ENCODE data around the gene CTNNA3. TPM values are rescaled to one million over a fixed set of nuclear protein-coding genes. Genes with fewer than 3 reads are reported as not detected.

CTNNA3 gene
- total and polyA plus RNA-seq, 10 donors: 0.03 to 2.4 (median 0.76) TPM; not detected in 1

DNA sequence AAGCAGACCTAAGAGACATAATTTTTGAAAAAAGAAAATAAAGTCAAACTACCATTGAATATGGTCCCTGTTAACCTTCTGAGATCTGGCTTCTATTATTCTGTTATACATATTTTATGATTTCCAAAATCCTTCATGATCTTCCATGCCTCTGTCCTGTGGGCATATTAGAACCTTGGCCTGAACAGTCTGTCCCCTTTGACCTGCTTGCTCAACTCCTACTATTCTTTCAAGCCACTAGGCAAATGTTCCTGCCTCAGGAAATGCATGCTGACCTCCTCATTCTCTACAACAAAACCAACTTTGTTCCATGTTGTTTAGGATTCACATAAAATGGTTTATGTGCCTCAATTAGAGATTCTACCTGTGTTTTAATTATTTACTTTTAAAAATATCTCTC is 1315.0 kb downstream of the CTNNA3 start:
- Histone ChIP-seq H3K9me3 (peaks cover 0 to 13% (median 0%) of the 10 kb centered on the region in 8 donors), H3K4me1 (no peaks in the 10 kb centered on the region), H3K27ac (no peak overlapping the region), H3K27me3 (replicated peaks in 1 of 7) (no peaks in the 10 kb centered on the region), H3K36me3 (no peaks in the 10 kb centered on the region), H3K4me3 (no peak overlapping the region)
- intact Hi-C loops (cut with DNase I; ENCODE audit: low total_unique reads): no loop called here
- DNase-seq: no peak
- TF ChIP-seq POLR2A (IDR thresholded peaks at IDR 0.05): no peak
- TF ChIP-seq POLR2AphosphoS5 (IDR thresholded peaks at IDR 0.05): no peak
- TF ChIP-seq, protein P1, sequence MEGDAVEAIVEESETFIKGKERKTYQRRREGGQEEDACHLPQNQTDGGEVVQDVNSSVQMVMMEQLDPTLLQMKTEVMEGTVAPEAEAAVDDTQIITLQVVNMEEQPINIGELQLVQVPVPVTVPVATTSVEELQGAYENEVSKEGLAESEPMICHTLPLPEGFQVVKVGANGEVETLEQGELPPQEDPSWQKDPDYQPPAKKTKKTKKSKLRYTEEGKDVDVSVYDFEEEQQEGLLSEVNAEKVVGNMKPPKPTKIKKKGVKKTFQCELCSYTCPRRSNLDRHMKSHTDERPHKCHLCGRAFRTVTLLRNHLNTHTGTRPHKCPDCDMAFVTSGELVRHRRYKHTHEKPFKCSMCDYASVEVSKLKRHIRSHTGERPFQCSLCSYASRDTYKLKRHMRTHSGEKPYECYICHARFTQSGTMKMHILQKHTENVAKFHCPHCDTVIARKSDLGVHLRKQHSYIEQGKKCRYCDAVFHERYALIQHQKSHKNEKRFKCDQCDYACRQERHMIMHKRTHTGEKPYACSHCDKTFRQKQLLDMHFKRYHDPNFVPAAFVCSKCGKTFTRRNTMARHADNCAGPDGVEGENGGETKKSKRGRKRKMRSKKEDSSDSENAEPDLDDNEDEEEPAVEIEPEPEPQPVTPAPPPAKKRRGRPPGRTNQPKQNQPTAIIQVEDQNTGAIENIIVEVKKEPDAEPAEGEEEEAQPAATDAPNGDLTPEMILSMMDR (IDR thresholded peaks at IDR 0.05 in 8 of 11, conservative IDR thresholded peaks at IDR 0.05 in 3 of 11): no peak

GRCh38 chr10:66378117-66378876 is 1317.7 kb downstream of the CTNNA3 start:
- no peak for TF ChIP-seq POLR2AphosphoS5 (IDR thresholded peaks at IDR 0.05)
- no peak for TF ChIP-seq POLR2A (IDR thresholded peaks at IDR 0.05)
- TF ChIP-seq, protein P1 (IDR thresholded peaks at IDR 0.05 in 8 of 11, conservative IDR thresholded peaks at IDR 0.05 in 3 of 11): no peak
- Histone ChIP-seq H3K27ac (no peak overlapping the region), H3K9me3 (peaks cover 0 to 12% (median 0%) of the 10 kb centered on the region in 8 donors), H3K4me3 (no peak overlapping the region), H3K27me3 (replicated peaks in 1 of 7) (no peaks in the 10 kb centered on the region), H3K4me1 (no peaks in the 10 kb centered on the region), H3K36me3 (no peaks in the 10 kb centered on the region)
- 51 to 78% (median 54%) methylated on average over 3 of the region's 3 CpGs for WGBS, 5 donors
- DNase-seq: no peak
- intact Hi-C loops (cut with DNase I; ENCODE audit: low total_unique reads): no loop called here

DNA sequence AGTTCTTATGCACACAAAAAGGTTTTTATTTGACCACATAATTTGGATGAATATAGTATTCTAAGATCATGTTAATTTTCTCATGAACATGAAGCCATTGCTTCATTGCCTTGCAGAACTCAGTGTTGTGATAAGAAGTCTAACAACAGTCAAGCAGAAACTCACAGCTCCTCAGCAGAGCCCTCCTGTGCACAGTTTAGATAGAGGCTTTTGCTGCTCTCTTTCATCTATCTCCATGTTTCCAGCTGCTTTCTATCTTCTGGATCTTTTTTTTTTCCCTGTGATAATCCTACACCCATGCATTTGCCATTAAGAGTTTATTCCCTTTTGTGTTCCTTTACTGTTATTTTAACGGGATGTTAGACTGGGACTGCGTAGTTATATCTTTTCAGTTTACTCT is 1327.8 kb downstream of the CTNNA3 start:
- no peak for DNase-seq
- 86 to 93% (median 89%) methylated on average over 2 of the region's 2 CpGs for WGBS, 5 donors

DNA sequence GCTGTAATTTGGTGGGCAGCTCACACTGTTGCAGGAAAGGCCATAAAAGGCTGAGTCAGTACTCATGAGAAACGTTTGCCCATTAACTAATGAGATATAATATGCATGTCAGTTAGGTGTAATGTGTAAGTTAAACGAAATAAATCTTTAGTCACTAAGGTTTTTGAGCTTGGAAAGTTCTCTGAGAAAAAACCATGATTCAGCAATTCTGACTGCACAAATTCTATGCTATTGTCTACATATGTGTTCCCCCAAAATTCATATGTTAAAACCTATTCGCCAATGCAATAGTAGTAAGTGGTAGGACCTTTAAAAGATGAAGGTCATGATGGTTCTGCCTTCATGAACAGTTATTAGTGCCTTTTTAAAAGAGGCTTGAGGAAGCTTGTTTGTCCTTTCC is 1329.8 kb downstream of the CTNNA3 start:
- no peaks in the 10 kb centered on the region for H3K27me3 ChIP-seq (replicated peaks in 1 of 7)
- TF ChIP-seq POLR2AphosphoS5 (IDR thresholded peaks at IDR 0.05) (no peak), POLR2A (IDR thresholded peaks at IDR 0.05) (no peak)
- TF ChIP-seq, protein P1 (IDR thresholded peaks at IDR 0.05 in 8 of 11, conservative IDR thresholded peaks at IDR 0.05 in 3 of 11): no peak
- H3K9me3 ChIP-seq: peaks cover 0 to 19% (median 4%) of the 10 kb centered on the region in 8 donors
- DNase-seq: no peak
- H3K4me3 ChIP-seq: no peak overlapping the region
- intact Hi-C loops (cut with DNase I; ENCODE audit: low total_unique reads): no loop called here
- H3K36me3 ChIP-seq: no peaks in the 10 kb centered on the region
- WGBS, 5 donors: 40 to 57% (median 49%) methylated on average over 3 of the region's 3 CpGs
- no peak overlapping the region for H3K27ac ChIP-seq
- no peaks in the 10 kb centered on the region for H3K4me1 ChIP-seq

More for the DNA sequence above, 1327.8 kb downstream of the CTNNA3 start:
- Histone ChIP-seq H3K4me1 (no peaks in the 10 kb centered on the region), H3K27ac (no peak overlapping the region), H3K9me3 (peaks cover 0 to 16% (median 4%) of the 10 kb centered on the region in 8 donors), H3K36me3 (no peaks in the 10 kb centered on the region), H3K27me3 (replicated peaks in 1 of 7) (no peaks in the 10 kb centered on the region), H3K4me3 (no peak overlapping the region)
- intact Hi-C loops (cut with DNase I; ENCODE audit: low total_unique reads): no loop called here
- TF ChIP-seq POLR2AphosphoS5 (IDR thresholded peaks at IDR 0.05) (no peak), POLR2A (IDR thresholded peaks at IDR 0.05) (no peak)
- TF ChIP-seq, protein P1 (IDR thresholded peaks at IDR 0.05 in 8 of 11, conservative IDR thresholded peaks at IDR 0.05 in 3 of 11): no peak

Measured in spleen (tissue), 11 donors.